Measurements from ENCODE around the gene PTPRD.

PTPRD gene

DNA sequence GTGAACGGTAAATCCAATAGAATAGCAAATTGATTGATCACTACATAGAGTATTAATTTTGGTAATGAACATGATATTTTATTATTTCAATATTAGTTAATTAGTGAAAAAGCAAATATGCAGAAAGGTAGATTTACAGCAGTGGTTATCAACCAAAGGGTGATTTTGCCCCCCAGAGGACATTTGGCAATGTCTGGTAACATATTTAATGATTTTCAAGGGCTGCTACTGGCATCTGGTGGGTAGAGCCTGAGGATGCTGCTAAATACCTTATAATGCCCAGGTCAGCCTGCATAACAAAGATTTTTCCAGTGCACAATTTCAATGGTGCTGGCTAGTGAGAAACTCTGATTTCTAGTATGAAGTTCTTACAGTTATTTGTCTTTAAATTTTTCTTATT lies 1313.7 kb downstream of the PTPRD start:
- DNase-seq (ENCODE audit: low read depth), result no peak
- Histone ChIP-seq H3K9me3 (ENCODE audit: control insufficient read depth, low read length) (no peaks in the 10 kb centered on the region), H3K36me3 (ENCODE audit: control insufficient read depth, insufficient read depth, low read length, severe bottlenecking) (no peaks in the 10 kb centered on the region), H3K4me1 (ENCODE audit: control insufficient read depth, insufficient read depth, low read length) (no peaks in the 10 kb centered on the region), H3K27me3 (replicated peaks; ENCODE audit: control insufficient read depth, insufficient read depth, low read length) (no peaks in the 10 kb centered on the region), H3K9ac (ENCODE audit: low read length) (no peak overlapping the region), H3K4me3 (ENCODE audit: low read length) (no peak overlapping the region)

DNA sequence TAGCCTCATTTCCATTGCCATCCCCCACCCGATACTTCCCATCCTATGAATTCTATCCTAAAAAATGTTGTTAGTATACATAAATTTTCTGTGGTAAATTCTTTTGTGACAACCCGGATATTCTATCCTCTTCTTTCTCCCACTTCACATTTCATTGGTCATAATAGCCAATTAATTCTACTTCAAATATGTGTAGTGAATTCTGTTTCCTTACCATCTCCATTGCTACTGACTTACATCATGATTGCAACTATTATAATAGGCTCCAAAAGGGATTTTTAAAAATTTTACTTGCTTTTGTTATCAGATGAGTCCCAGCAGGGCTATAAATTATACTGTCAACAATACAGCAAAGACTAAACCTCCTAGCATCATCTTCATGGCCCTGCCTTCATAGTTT lies 1326.8 kb downstream of the PTPRD start:
- DNase-seq (ENCODE audit: low read depth), result no peak
- Histone ChIP-seq H3K4me3 (ENCODE audit: low read length) (no peak overlapping the region), H3K27me3 (replicated peaks; ENCODE audit: control insufficient read depth, insufficient read depth, low read length) (no peaks in the 10 kb centered on the region), H3K9ac (ENCODE audit: low read length) (no peak overlapping the region), H3K9me3 (ENCODE audit: control insufficient read depth, low read length) (no peaks in the 10 kb centered on the region), H3K4me1 (ENCODE audit: control insufficient read depth, insufficient read depth, low read length) (no peaks in the 10 kb centered on the region), H3K36me3 (ENCODE audit: control insufficient read depth, insufficient read depth, low read length, severe bottlenecking) (no peaks in the 10 kb centered on the region)

DNA sequence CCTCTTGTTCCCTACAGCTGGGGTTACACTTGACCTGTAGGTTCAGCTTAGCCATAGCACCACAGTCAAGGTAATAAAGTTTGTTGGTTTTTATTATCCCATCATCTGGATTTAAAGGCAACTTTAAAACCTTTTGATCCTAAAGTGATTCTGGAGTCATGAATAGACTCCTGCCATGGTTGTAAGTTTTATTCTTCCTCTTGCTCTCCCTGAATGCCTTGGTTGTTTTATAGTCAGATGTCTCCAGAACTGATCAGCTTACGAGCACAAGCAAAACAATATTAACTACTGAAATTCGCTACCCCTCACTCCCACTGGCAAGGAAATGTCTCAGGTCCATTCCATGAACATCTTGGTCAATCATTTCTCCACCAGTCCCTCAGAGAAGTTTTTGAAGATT lies 1328.6 kb downstream of the PTPRD start:
- Histone ChIP-seq H3K9ac (ENCODE audit: low read length) (no peak overlapping the region), H3K9me3 (ENCODE audit: control insufficient read depth, low read length) (no peaks in the 10 kb centered on the region), H3K4me1 (ENCODE audit: control insufficient read depth, insufficient read depth, low read length) (no peaks in the 10 kb centered on the region), H3K27me3 (replicated peaks; ENCODE audit: control insufficient read depth, insufficient read depth, low read length) (no peaks in the 10 kb centered on the region), H3K36me3 (ENCODE audit: control insufficient read depth, insufficient read depth, low read length, severe bottlenecking) (no peaks in the 10 kb centered on the region), H3K4me3 (ENCODE audit: low read length) (no peak overlapping the region)
- DNase-seq (ENCODE audit: low read depth), result no peak

DNA sequence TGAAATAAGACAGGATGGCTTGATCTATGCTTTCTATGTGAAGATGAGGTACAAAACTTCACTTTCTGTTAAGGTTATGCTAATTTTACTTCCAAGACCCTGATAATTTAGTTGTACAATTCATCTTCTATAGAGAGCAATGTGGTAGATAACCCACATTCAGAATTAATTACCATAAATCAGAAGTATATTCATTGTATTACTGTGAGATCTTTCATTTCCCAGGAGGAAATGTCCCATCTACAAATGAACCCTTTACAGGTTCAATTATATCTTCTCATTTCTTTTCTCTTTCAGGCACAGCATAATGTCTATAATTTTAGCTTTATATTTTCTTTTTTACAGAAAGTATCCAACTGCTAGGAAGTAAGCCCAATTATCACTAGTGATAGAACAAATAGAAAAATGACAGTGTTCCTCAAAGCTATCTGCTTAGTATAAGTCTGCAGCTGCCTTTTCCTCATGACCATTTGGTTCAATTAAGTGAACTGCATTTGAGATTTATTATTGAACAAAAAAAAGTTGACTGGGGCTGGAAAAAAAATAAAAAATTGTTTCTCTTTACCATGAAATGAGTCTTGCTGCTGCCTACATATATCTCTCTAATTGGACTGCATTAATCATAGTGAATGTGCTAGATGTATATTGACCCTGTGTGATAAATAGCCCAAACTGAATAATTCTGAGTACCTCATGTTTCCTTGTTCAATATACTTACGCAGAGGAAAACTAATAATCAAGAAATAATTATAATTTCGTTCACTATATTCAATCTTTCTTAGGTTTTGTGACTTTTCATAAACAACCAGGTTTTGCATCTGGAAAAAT lies 1329.4 kb downstream of the PTPRD start:
- Histone ChIP-seq H3K4me3 (ENCODE audit: low read length) (no peak overlapping the region), H3K9me3 (ENCODE audit: control insufficient read depth, low read length) (no peaks in the 10 kb centered on the region), H3K9ac (ENCODE audit: low read length) (no peak overlapping the region), H3K27me3 (replicated peaks; ENCODE audit: control insufficient read depth, insufficient read depth, low read length) (no peaks in the 10 kb centered on the region), H3K4me1 (ENCODE audit: control insufficient read depth, insufficient read depth, low read length) (no peaks in the 10 kb centered on the region), H3K36me3 (ENCODE audit: control insufficient read depth, insufficient read depth, low read length, severe bottlenecking) (no peaks in the 10 kb centered on the region)
- DNase-seq (ENCODE audit: low read depth), result no peak

DNA sequence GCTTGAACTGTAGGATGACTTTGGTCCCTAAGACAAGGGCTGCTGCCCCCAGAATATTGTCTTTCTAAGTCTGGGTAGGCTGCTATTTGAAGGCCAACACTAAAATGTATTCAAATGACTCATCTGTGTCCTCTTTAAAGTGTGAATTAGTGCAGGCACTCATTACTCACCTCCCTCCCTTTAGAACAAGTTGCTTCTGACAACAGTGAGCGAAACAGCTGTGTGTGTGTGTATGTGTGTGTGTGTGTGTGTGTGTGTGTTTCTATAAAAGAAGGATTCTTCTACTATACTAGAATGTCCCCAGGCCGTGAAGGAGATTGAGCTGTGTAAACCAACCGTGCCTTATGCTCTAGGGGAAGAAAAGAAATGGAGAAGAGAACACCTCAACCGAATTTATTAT lies 1337.2 kb downstream of the PTPRD start:
- H3K36me3 ChIP-seq (ENCODE audit: control insufficient read depth, insufficient read depth, low read length, severe bottlenecking), result no peaks in the 10 kb centered on the region
- no peaks in the 10 kb centered on the region for H3K27me3 ChIP-seq (replicated peaks; ENCODE audit: control insufficient read depth, insufficient read depth, low read length)
- H3K9ac ChIP-seq (ENCODE audit: low read length), result no peak overlapping the region
- H3K4me3 ChIP-seq (ENCODE audit: low read length), result no peak overlapping the region
- H3K4me1 ChIP-seq (ENCODE audit: control insufficient read depth, insufficient read depth, low read length), result no peaks in the 10 kb centered on the region
- no peak for DNase-seq (ENCODE audit: low read depth)
- H3K9me3 ChIP-seq (ENCODE audit: control insufficient read depth, low read length), result no peaks in the 10 kb centered on the region

DNA sequence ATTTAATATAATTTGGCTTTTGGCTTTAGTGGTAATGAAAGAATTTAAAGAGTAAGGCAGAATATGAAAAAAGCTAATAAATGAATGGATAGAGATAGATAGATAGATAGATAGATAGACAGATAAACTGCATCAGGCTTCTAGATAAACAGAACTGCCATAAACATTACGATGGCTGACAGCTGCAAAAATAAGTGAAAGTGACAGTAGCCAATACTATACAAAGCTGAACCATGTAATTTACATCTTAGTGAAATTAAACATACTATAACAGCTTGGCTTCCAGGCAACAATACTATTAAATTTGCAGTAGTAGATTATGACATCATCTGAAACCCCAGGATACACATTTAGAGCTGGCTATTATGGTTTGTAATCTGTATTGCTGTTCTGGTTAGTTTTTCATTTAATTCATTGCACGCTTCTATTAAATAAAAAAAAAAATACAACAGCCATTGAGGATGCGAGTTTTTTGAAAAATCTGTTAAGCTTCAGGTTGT lies 1354.8 kb downstream of the PTPRD start:
- Histone ChIP-seq H3K36me3 (ENCODE audit: control insufficient read depth, insufficient read depth, low read length, severe bottlenecking) (no peaks in the 10 kb centered on the region), H3K4me1 (ENCODE audit: control insufficient read depth, insufficient read depth, low read length) (no peaks in the 10 kb centered on the region), H3K4me3 (ENCODE audit: low read length) (no peak overlapping the region), H3K9ac (ENCODE audit: low read length) (no peak overlapping the region), H3K27me3 (replicated peaks; ENCODE audit: control insufficient read depth, insufficient read depth, low read length) (no peaks in the 10 kb centered on the region), H3K9me3 (ENCODE audit: control insufficient read depth, low read length) (no peaks in the 10 kb centered on the region)
- DNase-seq (ENCODE audit: low read depth), result no peak

DNA sequence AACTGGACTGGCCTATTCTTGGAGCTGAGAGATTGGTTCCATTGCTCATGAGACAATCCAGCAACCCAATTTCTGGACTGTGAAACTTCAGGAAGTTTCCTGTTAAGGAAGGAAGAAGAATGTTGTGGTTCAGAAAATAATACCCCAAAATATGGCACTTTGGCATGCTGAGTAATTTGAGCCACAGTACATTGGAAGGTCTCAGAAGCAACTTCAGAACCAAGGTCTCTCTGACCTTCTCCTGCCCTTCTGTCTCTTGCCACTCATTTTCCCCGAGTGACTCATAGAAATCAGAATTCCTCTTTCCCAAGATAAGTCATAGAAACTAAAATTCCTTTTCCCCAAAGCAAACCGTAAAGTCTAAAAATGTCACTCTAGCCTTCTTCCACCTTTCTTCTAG lies 1366.1 kb downstream of the PTPRD start:
- Histone ChIP-seq H3K27me3 (replicated peaks; ENCODE audit: control insufficient read depth, insufficient read depth, low read length) (no peaks in the 10 kb centered on the region), H3K4me1 (ENCODE audit: control insufficient read depth, insufficient read depth, low read length) (no peaks in the 10 kb centered on the region), H3K4me3 (ENCODE audit: low read length) (no peak overlapping the region), H3K9ac (ENCODE audit: low read length) (no peak overlapping the region), H3K36me3 (ENCODE audit: control insufficient read depth, insufficient read depth, low read length, severe bottlenecking) (no peaks in the 10 kb centered on the region), H3K9me3 (ENCODE audit: control insufficient read depth, low read length) (no peaks in the 10 kb centered on the region)
- DNase-seq (ENCODE audit: low read depth), result no peak

DNA sequence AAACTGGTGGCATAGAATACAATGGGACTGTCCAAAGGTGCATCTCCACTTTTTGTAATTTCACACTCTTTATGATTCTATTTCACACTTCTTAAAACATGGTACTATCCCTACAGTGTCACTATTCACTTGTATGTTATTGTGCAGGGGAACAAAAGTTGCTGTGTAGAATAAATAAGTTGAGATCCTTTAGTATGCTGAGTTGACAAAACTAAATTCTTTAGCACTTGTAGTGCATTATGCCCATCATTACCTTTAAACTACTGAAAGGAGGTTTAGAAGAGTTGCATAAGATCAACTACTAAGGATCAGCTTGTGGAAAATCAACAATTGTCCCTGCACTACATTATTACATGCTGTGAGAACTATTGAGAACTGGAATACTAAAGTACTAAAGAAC lies 1380.9 kb downstream of the PTPRD start:
- no peak overlapping the region for H3K4me3 ChIP-seq (ENCODE audit: low read length)
- no peaks in the 10 kb centered on the region for H3K36me3 ChIP-seq (ENCODE audit: control insufficient read depth, insufficient read depth, low read length, severe bottlenecking)
- H3K27me3 ChIP-seq (replicated peaks; ENCODE audit: control insufficient read depth, insufficient read depth, low read length), result no peaks in the 10 kb centered on the region
- no peak for DNase-seq (ENCODE audit: low read depth)
- H3K9ac ChIP-seq (ENCODE audit: low read length), result no peak overlapping the region
- no peaks in the 10 kb centered on the region for H3K4me1 ChIP-seq (ENCODE audit: control insufficient read depth, insufficient read depth, low read length)
- H3K9me3 ChIP-seq (ENCODE audit: control insufficient read depth, low read length), result no peaks in the 10 kb centered on the region

DNA sequence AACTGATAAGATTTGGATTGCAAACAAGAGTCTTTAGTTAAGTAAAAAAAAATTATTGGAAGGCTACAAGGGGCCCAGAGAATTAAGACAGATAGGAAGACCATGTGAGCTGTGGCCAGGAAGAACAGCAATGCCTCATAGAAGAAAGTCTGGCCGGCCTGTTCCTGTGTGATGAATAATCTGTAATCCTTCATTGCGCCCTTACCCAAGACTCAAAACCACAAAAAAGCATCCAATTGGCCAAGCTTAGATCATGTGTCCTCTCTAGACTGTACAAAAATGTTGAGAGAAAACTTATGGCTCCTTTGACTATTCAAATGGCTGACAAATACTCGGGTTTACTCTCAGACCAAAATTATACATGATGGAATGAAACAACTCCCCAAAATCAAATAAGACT lies 1383.5 kb downstream of the PTPRD start:
- Histone ChIP-seq H3K9ac (ENCODE audit: low read length) (no peak overlapping the region), H3K27me3 (replicated peaks; ENCODE audit: control insufficient read depth, insufficient read depth, low read length) (no peaks in the 10 kb centered on the region), H3K4me1 (ENCODE audit: control insufficient read depth, insufficient read depth, low read length) (no peaks in the 10 kb centered on the region), H3K36me3 (ENCODE audit: control insufficient read depth, insufficient read depth, low read length, severe bottlenecking) (no peaks in the 10 kb centered on the region), H3K4me3 (ENCODE audit: low read length) (no peak overlapping the region), H3K9me3 (ENCODE audit: control insufficient read depth, low read length) (no peaks in the 10 kb centered on the region)
- no peak for DNase-seq (ENCODE audit: low read depth)

DNA sequence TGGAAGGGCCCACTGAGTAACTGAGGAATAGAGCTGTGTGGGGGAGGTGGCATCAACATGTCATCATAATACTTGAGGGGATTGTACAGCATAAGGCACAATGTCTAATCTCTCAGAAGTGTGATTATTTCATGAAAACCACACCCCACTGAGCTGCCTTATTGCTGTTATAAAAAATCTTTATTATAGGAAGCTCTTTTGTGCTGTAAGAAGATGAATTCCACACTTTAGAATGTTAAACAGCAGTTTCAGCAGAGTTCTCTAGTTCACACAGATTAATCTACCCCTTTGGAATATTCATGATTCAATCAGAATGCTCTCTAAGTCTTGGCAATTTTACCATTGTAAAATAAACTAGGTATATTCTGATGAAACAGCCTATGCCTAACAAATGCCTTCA lies 1389.6 kb downstream of the PTPRD start:
- no peak for DNase-seq (ENCODE audit: low read depth)
- no peak overlapping the region for H3K4me3 ChIP-seq (ENCODE audit: low read length)

DNA sequence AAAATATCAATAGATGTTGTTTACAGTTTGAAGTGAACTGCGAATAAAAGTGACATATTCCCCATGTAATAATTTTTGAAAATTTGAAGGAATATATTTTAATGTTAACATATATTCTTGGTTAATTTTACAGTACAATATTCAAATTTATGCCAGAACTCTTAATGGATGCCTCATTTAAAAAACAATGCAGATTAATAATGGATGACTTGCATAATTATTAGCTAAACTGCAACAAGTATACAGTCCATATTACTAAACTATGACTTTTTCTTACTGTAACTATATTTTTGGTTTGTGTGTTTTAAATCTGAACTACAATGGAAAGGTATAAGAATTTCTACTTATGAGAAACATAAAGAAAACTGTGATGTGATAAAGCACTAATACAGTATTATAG lies 1390.1 kb downstream of the PTPRD start:
- H3K27me3 ChIP-seq (replicated peaks; ENCODE audit: control insufficient read depth, insufficient read depth, low read length), result no peaks in the 10 kb centered on the region
- H3K9me3 ChIP-seq (ENCODE audit: control insufficient read depth, low read length), result no peaks in the 10 kb centered on the region
- no peak overlapping the region for H3K4me3 ChIP-seq (ENCODE audit: low read length)
- H3K4me1 ChIP-seq (ENCODE audit: control insufficient read depth, insufficient read depth, low read length), result no peaks in the 10 kb centered on the region
- no peak overlapping the region for H3K9ac ChIP-seq (ENCODE audit: low read length)
- DNase-seq (ENCODE audit: low read depth), result no peak
- H3K36me3 ChIP-seq (ENCODE audit: control insufficient read depth, insufficient read depth, low read length, severe bottlenecking), result no peaks in the 10 kb centered on the region

More for the DNA sequence above, 1389.6 kb downstream of the PTPRD start:
- no peaks in the 10 kb centered on the region for H3K27me3 ChIP-seq (replicated peaks; ENCODE audit: control insufficient read depth, insufficient read depth, low read length)
- no peaks in the 10 kb centered on the region for H3K36me3 ChIP-seq (ENCODE audit: control insufficient read depth, insufficient read depth, low read length, severe bottlenecking)
- H3K4me1 ChIP-seq (ENCODE audit: control insufficient read depth, insufficient read depth, low read length), result no peaks in the 10 kb centered on the region
- H3K9ac ChIP-seq (ENCODE audit: low read length), result no peak overlapping the region
- no peaks in the 10 kb centered on the region for H3K9me3 ChIP-seq (ENCODE audit: control insufficient read depth, low read length)

DNA sequence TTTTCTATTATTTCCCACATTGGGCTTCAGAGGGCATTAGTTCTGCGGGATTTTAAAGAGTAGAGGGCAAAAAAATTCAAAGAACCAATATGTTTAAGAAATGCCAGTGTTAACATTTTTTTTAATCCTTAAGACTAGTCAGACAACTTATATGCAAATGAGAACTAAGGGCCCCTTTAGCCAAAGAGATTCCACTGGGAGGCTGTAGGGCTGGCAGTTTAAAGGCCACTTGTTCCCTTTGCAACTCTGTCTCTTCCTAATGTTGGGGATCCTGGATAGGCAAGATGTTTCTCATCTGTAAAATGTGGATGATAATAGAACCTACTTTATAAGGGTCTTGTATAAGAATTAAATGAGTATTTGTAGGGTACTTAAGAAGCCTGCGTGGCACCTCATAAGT lies 1395.9 kb downstream of the PTPRD start:
- no peaks in the 10 kb centered on the region for H3K36me3 ChIP-seq (ENCODE audit: control insufficient read depth, insufficient read depth, low read length, severe bottlenecking)
- H3K4me3 ChIP-seq (ENCODE audit: low read length), result no peak overlapping the region
- no peak for DNase-seq (ENCODE audit: low read depth)
- no peaks in the 10 kb centered on the region for H3K4me1 ChIP-seq (ENCODE audit: control insufficient read depth, insufficient read depth, low read length)
- no peak overlapping the region for H3K9ac ChIP-seq (ENCODE audit: low read length)
- no peaks in the 10 kb centered on the region for H3K27me3 ChIP-seq (replicated peaks; ENCODE audit: control insufficient read depth, insufficient read depth, low read length)
- no peaks in the 10 kb centered on the region for H3K9me3 ChIP-seq (ENCODE audit: control insufficient read depth, low read length)
